Measurements from ENCODE around the gene MACROD1.

- TF ChIP-seq, protein P1, sequence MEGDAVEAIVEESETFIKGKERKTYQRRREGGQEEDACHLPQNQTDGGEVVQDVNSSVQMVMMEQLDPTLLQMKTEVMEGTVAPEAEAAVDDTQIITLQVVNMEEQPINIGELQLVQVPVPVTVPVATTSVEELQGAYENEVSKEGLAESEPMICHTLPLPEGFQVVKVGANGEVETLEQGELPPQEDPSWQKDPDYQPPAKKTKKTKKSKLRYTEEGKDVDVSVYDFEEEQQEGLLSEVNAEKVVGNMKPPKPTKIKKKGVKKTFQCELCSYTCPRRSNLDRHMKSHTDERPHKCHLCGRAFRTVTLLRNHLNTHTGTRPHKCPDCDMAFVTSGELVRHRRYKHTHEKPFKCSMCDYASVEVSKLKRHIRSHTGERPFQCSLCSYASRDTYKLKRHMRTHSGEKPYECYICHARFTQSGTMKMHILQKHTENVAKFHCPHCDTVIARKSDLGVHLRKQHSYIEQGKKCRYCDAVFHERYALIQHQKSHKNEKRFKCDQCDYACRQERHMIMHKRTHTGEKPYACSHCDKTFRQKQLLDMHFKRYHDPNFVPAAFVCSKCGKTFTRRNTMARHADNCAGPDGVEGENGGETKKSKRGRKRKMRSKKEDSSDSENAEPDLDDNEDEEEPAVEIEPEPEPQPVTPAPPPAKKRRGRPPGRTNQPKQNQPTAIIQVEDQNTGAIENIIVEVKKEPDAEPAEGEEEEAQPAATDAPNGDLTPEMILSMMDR (optimal IDR thresholded peaks at IDR 0.05 in 1 of 3, IDR thresholded peaks at IDR 0.05 in 1 of 3, conservative IDR thresholded peaks at IDR 0.05 in 1 of 3; ENCODE audit: extremely low read depth in 1 of 3, insufficient read depth in 2 of 3, low read length in 3 of 3): no peak
- TF ChIP-seq EZH2 (IDR thresholded peaks at IDR 0.05; ENCODE audit: low read length): no peak
These were observed 139.2 kb downstream of the MACROD1 start for GRCh38 chr11:64026575-64027205.

Data from keratinocyte (primary cell).